Measurements from ENCODE around the gene ANKRD62.

DNA sequence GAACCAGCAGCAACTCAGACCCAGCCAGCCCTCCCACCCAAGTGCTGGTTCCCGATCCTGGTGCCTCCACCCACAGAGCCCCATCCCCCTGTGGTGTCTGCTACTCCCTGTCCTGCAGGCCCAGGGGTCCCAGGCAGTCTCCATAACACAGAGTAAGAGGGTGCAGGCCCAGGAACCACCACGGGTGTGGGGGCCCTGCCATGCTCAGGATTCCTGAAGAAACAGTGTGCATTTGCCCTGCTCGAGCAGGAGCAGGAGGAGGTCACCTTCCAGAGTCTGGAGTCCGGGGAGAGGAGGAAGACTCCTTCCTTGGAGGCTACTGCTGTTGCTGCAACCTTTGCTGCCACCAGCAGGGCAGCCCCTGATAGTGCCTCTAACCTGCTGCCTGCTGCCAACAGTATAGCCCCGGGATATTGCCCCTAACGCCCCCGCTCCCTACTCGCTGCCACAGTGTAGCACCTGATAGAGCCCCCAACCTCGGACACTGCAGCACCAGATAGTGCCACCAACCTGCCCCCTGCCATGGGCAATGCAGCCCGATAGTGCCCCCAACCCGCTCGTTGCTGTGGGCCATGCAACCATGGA lies 46.8 kb upstream of the ANKRD62 start:
- no peak for TF ChIP-seq MTF1 (CRISPR knock-in tag; IDR thresholded peaks at IDR 0.05; ENCODE audit: borderline replicate concordance)
- no peak for TF ChIP-seq NCOA2 (IDR thresholded peaks at IDR 0.05; ENCODE audit: partially characterized antibody in 2 of 2)

All from K562 (cell line).